HEK293 (cell line): ENCODE measurements around the gene UTP11.

Source experiments
- EGR2 ChIP-seq: fragments of 450-650 bp; formaldehyde crosslinking; IDR thresholded peaks from 2 replicates; pipeline ENCODE4 v1.5.1; 2016; ENCODE audit warnings: low read depth, missing biosample characterization, missing genetic modification characterization
- HOXC10 ChIP-seq: sonication (generic); formaldehyde crosslinking; IDR thresholded peaks from 2 replicates; pipeline ENCODE4 v1.8.1; 2023; ENCODE audit warnings: mild to moderate bottlenecking, missing genetic modification reagents
- HOXD13 ChIP-seq: sonication (generic); formaldehyde crosslinking; IDR thresholded peaks from 2 replicates; pipeline ENCODE4 v1.8.0; 2022; ENCODE audit warnings: missing genetic modification reagents, borderline replicate concordance
- KLF8 ChIP-seq: fragments of 450-650 bp; formaldehyde crosslinking; IDR thresholded peaks from 2 replicates; pipeline ENCODE4 v1.5.1; 2016; ENCODE audit warnings: missing biosample characterization, missing genetic modification characterization
- OVOL3 ChIP-seq: fragments of 450-650 bp; formaldehyde crosslinking; IDR thresholded peaks from 2 replicates; pipeline ENCODE4 v1.5.1; 2016; ENCODE audit warnings: missing biosample characterization, missing genetic modification characterization
- PATZ1 ChIP-seq: fragments of 450-650 bp; formaldehyde crosslinking; IDR thresholded peaks from 2 replicates; pipeline ENCODE4 v1.5.1; 2016; ENCODE audit warnings: missing biosample characterization, missing genetic modification characterization
- PRDM6 ChIP-seq: fragments of 450-650 bp; formaldehyde crosslinking; IDR thresholded peaks from 2 replicates; pipeline ENCODE4 v1.5.1; 2017; ENCODE audit warnings: missing biosample characterization, missing genetic modification characterization
- TRIM28 ChIP-seq: IDR thresholded peaks from 2 replicates; pipeline ENCODE4 v1.6.1; 2011; ENCODE audit warnings: low read length, control low read depth, borderline replicate concordance
- ZBTB1 ChIP-seq: fragments of 450-650 bp; formaldehyde crosslinking; IDR thresholded peaks from 2 replicates; pipeline ENCODE4 v1.5.1; 2016; ENCODE audit warnings: missing biosample characterization, missing genetic modification characterization
- ZBTB21 ChIP-seq: fragments of 450-650 bp; formaldehyde crosslinking; IDR thresholded peaks from 2 replicates; pipeline ENCODE4 v1.5.1; 2017; ENCODE audit warnings: missing biosample characterization, missing genetic modification characterization
- ZFP41 ChIP-seq: fragments of 450-650 bp; formaldehyde crosslinking; IDR thresholded peaks from 2 replicates; pipeline ENCODE4 v1.5.1; 2016; ENCODE audit warnings: missing biosample characterization, missing genetic modification characterization, borderline replicate concordance
- ZNF112 ChIP-seq: fragments of 450-650 bp; formaldehyde crosslinking; IDR thresholded peaks from 2 replicates; pipeline ENCODE4 v1.5.0; 2017; ENCODE audit warnings: missing biosample characterization, missing genetic modification characterization
- ZNF148 ChIP-seq: fragments of 450-650 bp; formaldehyde crosslinking; IDR thresholded peaks from 2 replicates; pipeline ENCODE4 v1.5.0; 2017; ENCODE audit warnings: missing biosample characterization, missing genetic modification characterization, borderline replicate concordance
- ZNF175 ChIP-seq: fragments of 450-650 bp; formaldehyde crosslinking; IDR thresholded peaks from 2 replicates; pipeline ENCODE4 v1.5.1; 2016; ENCODE audit warnings: missing biosample characterization, missing genetic modification characterization
- ZNF211 ChIP-seq: fragments of 450-650 bp; formaldehyde crosslinking; IDR thresholded peaks from 2 replicates; pipeline ENCODE4 v1.5.1; 2016; ENCODE audit warnings: low read depth, missing biosample characterization, missing genetic modification characterization
- ZNF23 ChIP-seq: fragments of 450-650 bp; formaldehyde crosslinking; IDR thresholded peaks from 2 replicates; pipeline ENCODE4 v1.5.1; 2016; ENCODE audit warnings: missing biosample characterization, missing genetic modification characterization, borderline replicate concordance
- ZNF311 ChIP-seq: fragments of 450-650 bp; formaldehyde crosslinking; IDR thresholded peaks from 2 replicates; pipeline ENCODE4 v1.5.1; 2017; ENCODE audit warnings: missing biosample characterization, missing genetic modification characterization, borderline replicate concordance
- ZNF366 ChIP-seq: fragments of 450-650 bp; formaldehyde crosslinking; conservative IDR thresholded peaks from 2 replicates; pipeline ENCODE4 v1.5.1; 2016; ENCODE audit warnings: missing biosample characterization, missing genetic modification characterization
- ZNF488 ChIP-seq: fragments of 450-650 bp; formaldehyde crosslinking; IDR thresholded peaks from 2 replicates; pipeline ENCODE4 v1.5.1; 2016; ENCODE audit warnings: missing biosample characterization, missing genetic modification characterization
- ZNF530 ChIP-seq: fragments of 450-650 bp; formaldehyde crosslinking; IDR thresholded peaks from 2 replicates; pipeline ENCODE4 v1.5.1; 2016; ENCODE audit warnings: low read depth, missing biosample characterization, missing genetic modification characterization
- ZNF555 ChIP-seq: fragments of 450-650 bp; formaldehyde crosslinking; conservative IDR thresholded peaks from 2 replicates; pipeline ENCODE4 v1.5.1; 2017; ENCODE audit warnings: missing biosample characterization, mild to moderate bottlenecking, missing genetic modification characterization, inconsistent platforms
- ZNF558 ChIP-seq: fragments of 450-650 bp; formaldehyde crosslinking; IDR thresholded peaks from 2 replicates; pipeline ENCODE4 v1.5.1; 2016; ENCODE audit warnings: missing biosample characterization, missing genetic modification characterization
- ZNF596 ChIP-seq: fragments of 450-650 bp; IDR thresholded peaks from 2 replicates; pipeline ENCODE4 v1.5.0; 2018; ENCODE audit warnings: missing biosample characterization, mild to moderate bottlenecking, missing genetic modification characterization, moderate library complexity
- ZNF621 ChIP-seq: fragments of 450-650 bp; formaldehyde crosslinking; IDR thresholded peaks from 2 replicates; pipeline ENCODE4 v1.5.1; 2017; ENCODE audit warnings: missing biosample characterization, missing genetic modification characterization
- ZNF670 ChIP-seq: fragments of 450-650 bp; formaldehyde crosslinking; IDR thresholded peaks from 2 replicates; pipeline ENCODE4 v1.5.1; 2016; ENCODE audit warnings: missing biosample characterization, missing genetic modification characterization, low read depth
- ZNF701 ChIP-seq: fragments of 450-650 bp; formaldehyde crosslinking; IDR thresholded peaks from 2 replicates; pipeline ENCODE4 v1.5.1; 2016; ENCODE audit warnings: missing biosample characterization, missing genetic modification characterization
- ZNF747 ChIP-seq: fragments of 450-650 bp; formaldehyde crosslinking; IDR thresholded peaks from 2 replicates; pipeline ENCODE4 v1.5.1; 2016; ENCODE audit warnings: missing biosample characterization, missing genetic modification characterization
- ZNF76 ChIP-seq: fragments of 450-650 bp; formaldehyde crosslinking; IDR thresholded peaks from 2 replicates; pipeline ENCODE4; 2016; ENCODE audit warnings: low read depth, missing biosample characterization, missing genetic modification characterization, borderline replicate concordance
- ZNF792 ChIP-seq: fragments of 450-650 bp; formaldehyde crosslinking; IDR thresholded peaks from 2 replicates; pipeline ENCODE4 v1.5.1; 2016; ENCODE audit warnings: missing biosample characterization, missing genetic modification characterization
- ZSCAN5A ChIP-seq: fragments of 450-650 bp; formaldehyde crosslinking; IDR thresholded peaks from 2 replicates; pipeline ENCODE4 v1.5.1; 2016; ENCODE audit warnings: missing biosample characterization, missing genetic modification characterization
- TF ChIP-seq, protein P1 (sequence below): fragments of 450-650 bp; formaldehyde crosslinking; IDR thresholded peaks from 2 replicates; pipeline ENCODE4 v1.5.1; 2016; ENCODE audit warnings: missing biosample characterization, missing genetic modification characterization

UTP11 gene

GRCh38 chr1:38046884-38047602, 34.5 kb downstream of the UTP11 start (continued):
- TF ChIP-seq, protein P1, sequence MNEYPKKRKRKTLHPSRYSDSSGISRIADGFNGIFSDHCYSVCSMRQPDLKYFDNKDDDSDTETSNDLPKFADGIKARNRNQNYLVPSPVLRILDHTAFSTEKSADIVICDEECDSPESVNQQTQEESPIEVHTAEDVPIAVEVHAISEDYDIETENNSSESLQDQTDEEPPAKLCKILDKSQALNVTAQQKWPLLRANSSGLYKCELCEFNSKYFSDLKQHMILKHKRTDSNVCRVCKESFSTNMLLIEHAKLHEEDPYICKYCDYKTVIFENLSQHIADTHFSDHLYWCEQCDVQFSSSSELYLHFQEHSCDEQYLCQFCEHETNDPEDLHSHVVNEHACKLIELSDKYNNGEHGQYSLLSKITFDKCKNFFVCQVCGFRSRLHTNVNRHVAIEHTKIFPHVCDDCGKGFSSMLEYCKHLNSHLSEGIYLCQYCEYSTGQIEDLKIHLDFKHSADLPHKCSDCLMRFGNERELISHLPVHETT, result no peak
- TF ChIP-seq ZNF366 (tag by site-specific recombination), result no peak
- TF ChIP-seq PATZ1 (tag by site-specific recombination), result peak; percentile 98
- TF ChIP-seq ZNF670 (tag by site-specific recombination), result no peak
- TF ChIP-seq ZBTB21 (tag by site-specific recombination), result no peak
- no peak for TF ChIP-seq ZNF148 (tag by site-specific recombination)
- TF ChIP-seq ZNF311 (tag by site-specific recombination), result no peak
- no peak for TF ChIP-seq ZSCAN5A (tag by site-specific recombination)
- no peak for TF ChIP-seq HOXC10 (CRISPR knock-in tag)
- TF ChIP-seq ZNF558 (tag by site-specific recombination), result no peak
- TF ChIP-seq ZNF596, result no peak
- TF ChIP-seq ZNF747 (tag by site-specific recombination), result no peak
- no peak for TF ChIP-seq PRDM6 (tag by site-specific recombination)
- no peak for TF ChIP-seq ZFP41 (tag by site-specific recombination)
- TF ChIP-seq ZNF175 (tag by site-specific recombination), result no peak
- no peak for TF ChIP-seq TRIM28
- no peak for TF ChIP-seq ZNF530 (tag by site-specific recombination)
- no peak for TF ChIP-seq ZNF792 (tag by site-specific recombination)
- TF ChIP-seq HOXD13 (CRISPR knock-in tag), result no peak
- TF ChIP-seq ZBTB1 (tag by site-specific recombination), result no peak
- TF ChIP-seq EGR2 (tag by site-specific recombination), result peak; percentile 86
- no peak for TF ChIP-seq ZNF488 (tag by site-specific recombination)
- no peak for TF ChIP-seq ZNF621 (tag by site-specific recombination)
- TF ChIP-seq ZNF211, result no peak
- TF ChIP-seq ZNF76 (tag by site-specific recombination), result peak; percentile 72; the same call in 1 of the 2 replicates
- TF ChIP-seq ZNF112 (tag by site-specific recombination), result no peak
- no peak for TF ChIP-seq ZNF23 (tag by site-specific recombination)
- TF ChIP-seq ZNF555 (tag by site-specific recombination), result no peak
- TF ChIP-seq ZNF701, result no peak
- TF ChIP-seq KLF8 (tag by site-specific recombination), result peak; percentile 83; the same call in 1 of the 2 replicates
- TF ChIP-seq OVOL3 (tag by site-specific recombination), result no peak
